Loucy (cell line): Measurements from ENCODE around the gene FANCC.
"Not testable (repeated sequence)": the region's sequence is repeated elsewhere in the genome, so short reads cannot be mapped to it uniquely, and the experiment has no call there.

Experiments
- H2AFZ ChIP-seq: fragments of 200-600 bp; sonication (generic); 2 replicates; pipeline ENCODE4 v1.6.0; 2016; ENCODE audit warnings: antibody characterized with exemption, mild to moderate bottlenecking, low read length, moderate library complexity
- H3F3A ChIP-seq: fragments of 200-600 bp; 2 replicates; pipeline ENCODE4 v1.6.0; 2016; ENCODE audit warnings: antibody characterized with exemption, low read depth, mild to moderate bottlenecking
- H3K27me3 ChIP-seq: fragments of 200-600 bp; sonication (generic); 2 replicates; pipeline ENCODE4 v1.6.1; 2014; ENCODE audit warnings: low read length, mild to moderate bottlenecking; ENCODE audit not compliant: insufficient read depth, poor library complexity, severe bottlenecking
- H3K36me3 ChIP-seq: fragments of 200-600 bp; sonication (generic); 2 replicates; pipeline ENCODE4 v1.6.1; 2016; ENCODE audit warnings: low read length; ENCODE audit not compliant: insufficient read depth
- H3K4me1 ChIP-seq: fragments of 200-600 bp; sonication (generic); 2 replicates; pipeline ENCODE4 v1.5.1; 2014; ENCODE audit warnings: low read length, mild to moderate bottlenecking; ENCODE audit not compliant: insufficient read depth, poor library complexity, severe bottlenecking
- H3K4me2 ChIP-seq: fragments of 200-600 bp; sonication (generic); 2 replicates; pipeline ENCODE4 v1.6.0; 2014; ENCODE audit warnings: antibody characterized with exemption, low read length, low read depth, mild to moderate bottlenecking; ENCODE audit not compliant: poor library complexity, severe bottlenecking
- H3K4me3 ChIP-seq: fragments of 200-600 bp; sonication (generic); 2 replicates; pipeline ENCODE4 v1.5.1; 2014; ENCODE audit warnings: low read length, mild to moderate bottlenecking, mixed read lengths; ENCODE audit not compliant: poor library complexity, severe bottlenecking
- H3K79me2 ChIP-seq: fragments of 200-600 bp; sonication (generic); 2 replicates; pipeline ENCODE4 v1.6.1; 2014; ENCODE audit warnings: low read length; ENCODE audit not compliant: insufficient read depth
- H3K9ac ChIP-seq: fragments of 200-600 bp; sonication (generic); 2 replicates; pipeline ENCODE4 v1.6.0; 2014; ENCODE audit warnings: mild to moderate bottlenecking, low read depth, low read length, moderate library complexity; ENCODE audit not compliant: poor library complexity, severe bottlenecking
- H3K9me2 ChIP-seq: fragments of 200-600 bp; sonication (generic); replicated peaks from 2 replicates; pipeline ENCODE4 v1.6.1; 2016; ENCODE audit warnings: low read depth, low read length, mixed read lengths
- H3K9me3 ChIP-seq: fragments of 200-600 bp; sonication (generic); 2 replicates; pipeline ENCODE4 v1.6.1; 2014; ENCODE audit warnings: mild to moderate bottlenecking, antibody characterized with exemption, low read length, low read depth; ENCODE audit not compliant: insufficient read depth
- H4K20me1 ChIP-seq: fragments of 200-600 bp; sonication (generic); 2 replicates; pipeline ENCODE4 v1.6.0; 2014; ENCODE audit warnings: antibody characterized with exemption, low read length, mild to moderate bottlenecking; ENCODE audit not compliant: insufficient read depth, poor library complexity, severe bottlenecking
- EZH2phosphoT487 ChIP-seq: fragments of 200-600 bp; IDR thresholded peaks from 2 replicates; pipeline ENCODE4 v1.6.1; 2018; ENCODE audit warnings: antibody characterized with exemption, mild to moderate bottlenecking, moderate library complexity, borderline replicate concordance
- TF ChIP-seq, protein P1 (sequence below): fragments of 200-600 bp; sonication (generic); conservative IDR thresholded peaks from 2 replicates; pipeline ENCODE4 v1.5.1; 2014; ENCODE audit warnings: mild to moderate bottlenecking, antibody characterized with exemption, low read length

FANCC gene

DNA sequence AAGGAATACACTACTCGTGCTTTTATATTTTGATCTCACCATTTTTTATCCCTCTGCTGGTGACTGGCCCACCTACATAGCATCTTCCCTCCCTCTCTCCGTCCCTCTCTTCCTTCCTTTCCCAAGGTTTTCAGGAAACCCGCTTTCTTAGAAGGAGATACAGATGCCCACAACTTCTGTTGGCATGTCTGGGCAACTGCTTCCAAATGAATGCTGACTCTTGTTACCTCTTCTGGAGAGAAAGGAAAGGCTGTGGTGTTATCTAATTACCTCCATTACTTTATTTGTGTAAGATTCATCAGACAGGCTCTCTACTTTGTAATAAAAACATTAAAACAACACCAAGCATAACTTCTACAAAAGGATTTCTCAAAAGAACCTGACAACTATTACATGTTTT lies 20.2 kb downstream of the FANCC start:
- Histone ChIP-seq H3K36me3 (no peaks in the 10 kb centered on the region), H3K9me3 (no peaks in the 10 kb centered on the region), H3K27me3 (no peaks in the 10 kb centered on the region), H4K20me1 (no peaks in the 10 kb centered on the region), H3K9ac (no peak overlapping the region), H3K9me2 (no peaks in the 10 kb centered on the region), H3F3A (no peaks in the 10 kb centered on the region), H3K4me2 (no peak overlapping the region), H2AFZ (no peak overlapping the region), H3K79me2 (peaks cover 39% of the 10 kb centered on the region), H3K4me3 (no peak overlapping the region), H3K4me1 (peaks cover 16% of the 10 kb centered on the region)
- TF ChIP-seq EZH2phosphoT487 = no peak
- TF ChIP-seq, protein P1, sequence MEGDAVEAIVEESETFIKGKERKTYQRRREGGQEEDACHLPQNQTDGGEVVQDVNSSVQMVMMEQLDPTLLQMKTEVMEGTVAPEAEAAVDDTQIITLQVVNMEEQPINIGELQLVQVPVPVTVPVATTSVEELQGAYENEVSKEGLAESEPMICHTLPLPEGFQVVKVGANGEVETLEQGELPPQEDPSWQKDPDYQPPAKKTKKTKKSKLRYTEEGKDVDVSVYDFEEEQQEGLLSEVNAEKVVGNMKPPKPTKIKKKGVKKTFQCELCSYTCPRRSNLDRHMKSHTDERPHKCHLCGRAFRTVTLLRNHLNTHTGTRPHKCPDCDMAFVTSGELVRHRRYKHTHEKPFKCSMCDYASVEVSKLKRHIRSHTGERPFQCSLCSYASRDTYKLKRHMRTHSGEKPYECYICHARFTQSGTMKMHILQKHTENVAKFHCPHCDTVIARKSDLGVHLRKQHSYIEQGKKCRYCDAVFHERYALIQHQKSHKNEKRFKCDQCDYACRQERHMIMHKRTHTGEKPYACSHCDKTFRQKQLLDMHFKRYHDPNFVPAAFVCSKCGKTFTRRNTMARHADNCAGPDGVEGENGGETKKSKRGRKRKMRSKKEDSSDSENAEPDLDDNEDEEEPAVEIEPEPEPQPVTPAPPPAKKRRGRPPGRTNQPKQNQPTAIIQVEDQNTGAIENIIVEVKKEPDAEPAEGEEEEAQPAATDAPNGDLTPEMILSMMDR = no peak

DNA sequence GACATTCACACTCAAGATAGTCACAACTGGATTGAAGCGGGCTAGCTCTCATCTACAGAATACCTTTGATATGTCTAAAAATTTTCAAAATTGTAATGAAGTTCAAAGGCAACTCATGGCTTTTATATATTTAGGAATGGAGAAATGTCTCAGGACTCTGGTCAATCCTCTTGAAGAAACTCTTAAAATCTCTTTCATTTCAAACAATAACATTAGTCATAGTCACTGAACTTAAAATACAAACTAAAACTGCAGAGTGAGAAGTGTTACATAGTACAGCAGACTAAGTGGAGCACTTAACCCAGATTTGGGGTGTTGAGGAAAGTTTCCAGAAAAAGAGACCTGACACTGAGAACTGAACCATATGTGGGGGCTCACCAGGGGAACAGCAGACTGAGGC lies 20.7 kb downstream of the FANCC start:
- no peaks in the 10 kb centered on the region for H3F3A ChIP-seq
- peaks cover 16% of the 10 kb centered on the region for H3K4me1 ChIP-seq
- no peaks in the 10 kb centered on the region for H3K36me3 ChIP-seq
- H4K20me1 ChIP-seq = no peaks in the 10 kb centered on the region
- no peaks in the 10 kb centered on the region for H3K9me3 ChIP-seq
- H3K4me3 ChIP-seq = no peak overlapping the region
- H3K79me2 ChIP-seq = peaks cover 34% of the 10 kb centered on the region; the same call in 1 of the 2 replicates
- TF ChIP-seq EZH2phosphoT487 = no peak
- TF ChIP-seq, protein P1 = no peak
- H3K9me2 ChIP-seq = no peaks in the 10 kb centered on the region
- H2AFZ ChIP-seq = no peak overlapping the region
- no peaks in the 10 kb centered on the region for H3K27me3 ChIP-seq
- H3K4me2 ChIP-seq = no peak overlapping the region
- no peak overlapping the region for H3K9ac ChIP-seq

DNA sequence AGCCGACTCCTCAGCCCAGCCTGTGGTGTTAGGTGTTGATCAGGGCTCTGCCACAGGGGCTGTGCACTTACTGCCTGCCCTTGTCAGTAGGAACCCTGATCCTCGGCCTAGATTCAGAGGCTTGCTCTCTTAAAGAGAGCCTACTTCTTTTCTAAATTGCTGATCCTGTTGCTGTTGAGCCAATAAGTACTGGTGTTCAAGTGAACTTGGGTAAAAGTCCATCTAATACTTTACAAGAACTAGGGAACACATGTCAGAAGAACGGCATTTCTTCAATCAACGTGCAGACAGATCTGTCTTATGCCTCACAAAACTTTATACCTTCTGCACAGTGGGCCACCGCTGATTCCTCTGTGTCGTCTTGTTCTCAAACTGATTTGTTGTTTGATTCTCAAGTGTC lies 24.2 kb downstream of the FANCC start:
- not testable (repeated sequence) for H3F3A ChIP-seq, H4K20me1 ChIP-seq, H3K4me3 ChIP-seq, H3K27me3 ChIP-seq, H3K9ac ChIP-seq, H3K9me2 ChIP-seq, H3K9me3 ChIP-seq, H3K4me2 ChIP-seq, H3K36me3 ChIP-seq, H2AFZ ChIP-seq
- Histone ChIP-seq H3K4me1 (peaks cover 16% of the 10 kb centered on the region), H3K79me2 (peaks cover 47% of the 10 kb centered on the region)

DNA sequence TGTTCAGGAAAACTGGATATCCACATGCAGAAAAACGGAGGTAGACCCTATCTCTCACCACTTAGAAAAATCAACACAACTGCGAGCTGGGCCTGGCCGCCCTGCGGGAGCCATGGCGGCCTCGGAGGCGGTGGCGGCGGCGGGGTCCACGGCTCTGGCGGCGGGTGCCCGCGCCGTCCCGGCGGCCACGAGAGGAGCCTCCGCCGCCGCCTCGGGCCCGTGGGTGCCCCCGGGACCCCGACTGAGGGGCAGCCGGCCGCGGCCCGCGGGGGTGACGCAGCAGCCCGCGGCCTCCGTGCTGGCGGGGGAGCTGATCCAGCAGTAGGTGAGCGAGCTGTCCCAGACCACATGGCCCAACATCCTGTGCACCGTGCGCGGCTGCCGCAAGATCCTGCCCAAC lies 25.3 kb downstream of the FANCC start:
- H3K36me3 ChIP-seq = no peaks in the 10 kb centered on the region
- no peaks in the 10 kb centered on the region for H3K27me3 ChIP-seq
- H3K4me1 ChIP-seq = peaks cover 6% of the 10 kb centered on the region
- H2AFZ ChIP-seq = no peak overlapping the region
- TF ChIP-seq EZH2phosphoT487 = no peak
- TF ChIP-seq, protein P1 = no peak
- H3F3A ChIP-seq = no peaks in the 10 kb centered on the region
- H3K79me2 ChIP-seq = peaks cover 37% of the 10 kb centered on the region
- no peak overlapping the region for H3K4me3 ChIP-seq
- no peak overlapping the region for H3K9ac ChIP-seq
- no peaks in the 10 kb centered on the region for H4K20me1 ChIP-seq
- no peaks in the 10 kb centered on the region for H3K9me3 ChIP-seq
- no peaks in the 10 kb centered on the region for H3K9me2 ChIP-seq
- H3K4me2 ChIP-seq = no peak overlapping the region
